Measurements from ENCODE around the gene CREB3L4.
"Not testable (repeated sequence)": the region's sequence is repeated elsewhere in the genome, so short reads cannot be mapped to it uniquely, and the experiment has no call there.

GRCh38 chr1:153981735-153982134 is 14.0 kb downstream of the CREB3L4 start:
- TF ChIP-seq ZNF274 (IDR thresholded peaks at IDR 0.05; ENCODE audit: low read depth, low read length); YY1 (IDR thresholded peaks at IDR 0.05; ENCODE audit: insufficient read depth, insufficient read length): not testable (repeated sequence)
